Stimulated activated effector memory CD8-positive, alpha-beta T cell treated with anti-CD3 and anti-CD28 coated beads, Interleukin-12 subunit alpha, Interleukin-12 subunit beta, amount 100 ng/mL, for 72 hours (primary cell): ENCODE data around the gene STK32C.

Source experiments
- ATAC-seq: fragments of 150-1000 bp; cut with Tn5 transposase; 2 replicates; pipeline ENCODE4 v1.10.0; 2021
- DNase-seq, 2 donors: peaks; one replicate each; pipeline ENCODE4 v3.0.0; 2021 to 2022; ENCODE audit warnings: low spot score in 2 of 2
- H3K27ac Mint-ChIP-seq: one replicate; pipeline ENCODE4 v1.8.0; 2022; ENCODE audit warnings: mild to moderate bottlenecking, mixed read lengths
- H3K36me3 Mint-ChIP-seq: one replicate; pipeline ENCODE4 v1.8.0; 2022; ENCODE audit warnings: mild to moderate bottlenecking, mixed read lengths
- H3K4me1 Mint-ChIP-seq: one replicate; pipeline ENCODE4 v1.8.0; 2022; ENCODE audit warnings: mixed read lengths
- H3K4me3 Mint-ChIP-seq: one replicate; pipeline ENCODE4 v1.8.0; 2022; ENCODE audit warnings: mild to moderate bottlenecking, mixed read lengths
- H3K9me3 Mint-ChIP-seq: one replicate; pipeline ENCODE4 v1.8.0; 2022; ENCODE audit warnings: mixed read lengths

The STK32C gene

DNA sequence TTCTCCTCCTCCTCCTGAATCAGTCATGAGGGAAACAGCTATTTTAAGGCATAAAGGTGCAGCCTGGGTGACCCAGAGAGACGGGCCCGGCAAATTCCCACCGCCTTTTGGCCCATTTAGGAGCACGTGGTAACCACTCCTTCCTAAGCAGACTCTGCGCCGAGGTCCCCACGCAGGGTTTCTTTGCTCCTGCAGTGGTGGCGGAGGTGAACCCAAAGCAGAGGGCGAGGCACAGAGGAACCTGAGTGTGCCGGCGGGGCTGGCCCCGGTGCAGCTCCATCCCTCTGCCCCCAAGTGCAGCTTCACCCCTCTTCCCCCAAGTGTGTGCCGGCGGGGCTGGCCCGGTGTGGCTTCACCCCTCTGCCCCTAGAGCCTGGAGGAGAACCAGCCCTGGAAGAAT lies 70.4 kb downstream of the STK32C start:
- Mint-ChIP-seq H3K9me3 (no peaks in the 10 kb centered on the region), H3K4me3 (no peak overlapping the region), H3K4me1 (peaks cover 8% of the 10 kb centered on the region), H3K36me3 (no peaks in the 10 kb centered on the region), H3K27ac (no peak overlapping the region)
- no peak for DNase-seq
- ATAC-seq = no peak

DNA sequence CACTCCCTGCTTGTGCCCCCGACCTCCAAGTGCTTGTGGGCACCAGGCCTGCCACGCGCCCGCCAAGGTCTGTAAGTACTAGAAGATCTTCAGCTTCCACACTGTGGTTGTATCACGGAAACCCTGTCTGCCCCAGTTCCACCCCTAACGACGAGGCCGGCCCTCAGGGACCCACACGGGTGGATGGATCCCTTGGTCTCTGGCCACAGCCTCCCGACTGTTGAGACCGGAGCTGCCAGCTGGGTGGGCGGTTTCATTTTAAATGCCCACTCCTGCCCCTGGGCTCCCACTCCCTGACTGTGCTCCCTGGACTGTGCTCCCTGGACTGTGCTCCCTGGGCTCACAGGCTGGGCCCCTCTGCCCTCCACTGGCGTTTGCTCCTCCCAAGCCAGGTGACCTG lies 70.9 kb downstream of the STK32C start:
- Mint-ChIP-seq H3K9me3 (no peaks in the 10 kb centered on the region), H3K27ac (no peak overlapping the region), H3K4me1 (peaks cover 13% of the 10 kb centered on the region), H3K36me3 (no peaks in the 10 kb centered on the region), H3K4me3 (no peak overlapping the region)
- DNase-seq (no peak), ATAC-seq (no peak)

DNA sequence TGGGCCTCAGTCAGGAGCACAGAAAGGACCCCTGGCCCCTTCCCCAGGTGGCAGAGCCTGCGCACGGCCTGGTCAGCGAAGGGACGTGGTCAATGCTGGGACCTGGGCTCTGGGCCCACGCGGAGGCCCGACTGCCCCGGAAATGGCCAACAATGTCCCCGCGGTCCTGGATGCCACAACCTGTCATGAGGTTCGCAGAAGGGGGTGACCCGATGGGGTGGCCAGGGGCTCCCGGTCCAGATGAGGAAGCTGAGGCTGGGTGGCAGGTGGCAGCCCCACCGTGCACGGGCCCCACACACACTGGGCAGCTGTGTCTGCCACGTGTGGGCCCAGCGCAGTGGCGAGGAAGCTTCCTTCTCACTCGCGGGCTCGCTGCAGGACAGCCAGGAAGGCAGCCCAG lies 71.6 kb downstream of the STK32C start:
- no peak for ATAC-seq
- Mint-ChIP-seq H3K9me3 (no peaks in the 10 kb centered on the region), H3K27ac (no peak overlapping the region), H3K36me3 (no peaks in the 10 kb centered on the region), H3K4me3 (no peak overlapping the region), H3K4me1 (peaks cover 20% of the 10 kb centered on the region)
- DNase-seq = no peak

DNA sequence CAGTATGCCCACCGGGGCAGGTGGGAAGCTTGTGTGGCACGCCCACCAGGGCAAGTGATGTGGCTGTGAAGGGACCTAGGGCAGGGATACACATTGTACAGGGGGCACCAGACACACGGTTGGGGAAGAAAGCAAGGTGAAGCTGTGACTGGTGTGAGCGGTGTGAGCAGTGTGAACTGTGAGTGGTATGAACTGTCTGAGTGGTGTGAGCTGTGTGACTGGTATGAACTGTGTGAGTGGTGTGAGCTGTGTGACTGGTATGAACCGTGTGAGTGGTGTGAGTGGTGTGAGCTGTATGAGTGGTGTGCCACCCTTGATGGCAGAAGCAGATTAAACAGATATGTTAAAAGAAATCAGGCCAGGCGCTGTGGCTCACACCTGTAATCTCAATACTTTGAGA lies 72.9 kb downstream of the STK32C start:
- no peak overlapping the region for H3K4me3 Mint-ChIP-seq
- ATAC-seq (no peak), DNase-seq (no peak)
- H3K36me3 Mint-ChIP-seq = peaks cover 2% of the 10 kb centered on the region
- no peaks in the 10 kb centered on the region for H3K9me3 Mint-ChIP-seq
- peaks cover 21% of the 10 kb centered on the region for H3K4me1 Mint-ChIP-seq
- no peak overlapping the region for H3K27ac Mint-ChIP-seq

DNA sequence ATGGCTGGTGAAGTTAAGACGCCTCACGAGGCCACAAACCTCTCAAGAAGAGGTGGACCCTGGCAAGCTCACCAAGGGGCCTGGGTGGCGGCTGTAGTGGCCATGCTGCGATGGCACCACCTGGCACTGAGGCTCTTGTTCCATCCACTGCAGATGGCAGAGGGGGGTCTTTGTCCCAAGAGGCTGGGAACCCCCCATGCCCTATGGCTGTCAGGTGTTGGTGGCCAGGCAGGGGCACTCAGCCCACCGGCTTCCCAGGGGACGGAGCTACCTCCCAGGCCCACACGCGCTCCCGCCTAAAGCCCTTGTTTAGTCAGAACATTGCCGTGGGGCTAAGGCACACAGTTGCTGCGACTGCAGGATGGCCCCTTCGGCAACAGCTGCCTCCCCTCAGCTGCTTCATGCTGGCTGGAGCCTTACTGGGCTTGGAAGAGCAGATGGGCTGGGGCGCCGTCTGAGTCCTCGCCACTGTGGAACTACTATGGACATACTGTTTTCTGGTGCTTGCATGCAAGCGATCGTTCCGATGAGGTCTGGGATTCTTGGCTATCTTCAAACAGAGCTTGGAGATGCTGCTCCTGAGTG lies 74.2 kb downstream of the STK32C start:
- no peak for DNase-seq
- Mint-ChIP-seq H3K36me3 (peaks cover 6% of the 10 kb centered on the region), H3K9me3 (no peaks in the 10 kb centered on the region), H3K4me1 (peaks cover 26% of the 10 kb centered on the region), H3K4me3 (no peak overlapping the region), H3K27ac (no peak overlapping the region)
- no peak for ATAC-seq

DNA sequence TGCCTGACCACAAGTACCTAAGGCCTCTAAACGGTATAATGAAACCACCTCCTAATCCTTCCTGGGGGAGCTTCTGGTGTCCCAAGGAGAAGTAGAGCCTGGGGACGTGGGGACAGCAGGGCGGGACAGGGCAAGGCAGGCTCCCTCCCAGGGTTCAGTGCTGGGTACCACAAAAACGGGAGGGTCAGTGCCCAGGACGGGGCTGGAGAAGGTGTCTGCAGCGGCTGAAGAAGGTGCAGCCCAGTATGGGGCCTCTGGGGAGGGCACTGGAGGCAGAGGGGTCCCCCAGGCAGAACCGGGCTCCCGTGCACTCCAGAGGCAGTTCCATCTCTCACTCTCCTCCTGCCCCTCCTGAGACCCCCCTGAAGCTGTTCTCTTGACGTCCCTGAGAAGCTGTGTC lies 74.8 kb downstream of the STK32C start:
- H3K4me1 Mint-ChIP-seq = peaks cover 26% of the 10 kb centered on the region
- no peak overlapping the region for H3K27ac Mint-ChIP-seq
- no peak overlapping the region for H3K4me3 Mint-ChIP-seq
- no peak for ATAC-seq
- DNase-seq = no peak
- no peaks in the 10 kb centered on the region for H3K9me3 Mint-ChIP-seq
- peaks cover 6% of the 10 kb centered on the region for H3K36me3 Mint-ChIP-seq

DNA sequence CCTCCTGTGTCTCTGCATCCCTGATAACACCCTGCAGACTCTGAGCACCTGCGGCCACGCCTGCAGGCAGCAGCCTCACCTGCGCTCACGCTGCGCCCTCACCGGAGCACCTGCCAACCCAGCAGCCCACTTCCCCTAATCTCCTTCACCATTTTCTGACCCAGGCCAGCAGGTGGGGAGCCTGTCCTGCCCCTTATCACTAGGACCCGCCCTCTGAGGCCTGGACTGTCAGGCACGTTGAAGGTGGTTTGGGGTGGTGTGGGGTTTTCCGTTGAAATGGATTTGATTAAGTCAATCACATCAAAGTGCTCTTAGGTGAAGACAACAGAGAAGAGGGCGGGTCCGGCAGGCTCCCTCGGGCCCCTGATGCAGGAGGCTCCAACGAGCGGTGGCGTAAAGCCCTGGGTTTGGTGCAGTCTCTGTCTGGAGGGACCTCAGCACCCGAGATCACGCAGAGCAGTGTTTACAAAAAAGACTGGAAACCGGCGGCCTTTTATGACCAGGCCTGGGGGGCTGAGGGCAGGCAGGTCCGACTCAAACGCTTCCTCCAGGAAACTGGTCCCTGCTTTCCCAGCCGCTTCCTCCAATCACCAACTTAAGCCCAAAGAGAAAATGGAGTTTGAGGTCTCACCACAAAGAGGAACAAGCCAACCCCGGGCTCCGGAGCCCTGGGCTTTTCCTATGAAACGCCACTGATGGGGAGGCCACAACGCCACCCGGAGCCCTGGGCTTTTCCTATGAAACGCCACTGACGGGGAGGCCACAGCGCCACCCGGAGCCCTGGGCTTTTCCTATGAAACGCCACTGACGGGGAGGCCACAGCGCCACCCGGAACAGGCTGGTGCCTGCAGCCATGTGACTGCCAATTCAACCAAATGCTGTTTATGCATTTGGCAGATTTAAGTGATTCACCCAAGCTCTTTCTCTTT lies 75.5 kb downstream of the STK32C start:
- H3K27ac Mint-ChIP-seq = no peak overlapping the region
- ATAC-seq (no peak), DNase-seq (no peak)
- peaks cover 6% of the 10 kb centered on the region for H3K36me3 Mint-ChIP-seq
- no peak overlapping the region for H3K4me3 Mint-ChIP-seq
- H3K4me1 Mint-ChIP-seq = peaks cover 26% of the 10 kb centered on the region
- H3K9me3 Mint-ChIP-seq = no peaks in the 10 kb centered on the region

DNA sequence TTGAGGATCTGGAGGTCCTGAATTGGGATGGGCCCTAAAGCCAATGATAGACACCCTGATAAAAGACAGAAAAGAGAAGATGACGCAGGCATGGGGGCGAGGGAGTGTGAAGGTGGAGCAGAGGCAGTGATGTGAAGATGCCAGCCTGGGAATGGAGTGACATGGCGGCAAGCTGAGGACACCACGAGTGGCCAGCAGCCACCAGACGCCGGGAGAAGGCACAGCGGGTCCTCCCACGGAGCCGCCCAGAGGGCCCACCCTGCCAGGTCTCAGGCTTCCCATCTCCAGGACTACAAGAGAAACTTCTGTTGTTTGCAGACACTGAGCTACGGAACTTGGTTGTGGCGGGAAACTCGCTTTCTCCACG lies 76.1 kb downstream of the STK32C start:
- ATAC-seq = no peak
- Mint-ChIP-seq H3K36me3 (peaks cover 6% of the 10 kb centered on the region), H3K4me3 (peak overlapping the region; percentile 55), H3K9me3 (no peaks in the 10 kb centered on the region), H3K4me1 (peaks cover 26% of the 10 kb centered on the region), H3K27ac (no peak overlapping the region)
- DNase-seq = no peak

DNA sequence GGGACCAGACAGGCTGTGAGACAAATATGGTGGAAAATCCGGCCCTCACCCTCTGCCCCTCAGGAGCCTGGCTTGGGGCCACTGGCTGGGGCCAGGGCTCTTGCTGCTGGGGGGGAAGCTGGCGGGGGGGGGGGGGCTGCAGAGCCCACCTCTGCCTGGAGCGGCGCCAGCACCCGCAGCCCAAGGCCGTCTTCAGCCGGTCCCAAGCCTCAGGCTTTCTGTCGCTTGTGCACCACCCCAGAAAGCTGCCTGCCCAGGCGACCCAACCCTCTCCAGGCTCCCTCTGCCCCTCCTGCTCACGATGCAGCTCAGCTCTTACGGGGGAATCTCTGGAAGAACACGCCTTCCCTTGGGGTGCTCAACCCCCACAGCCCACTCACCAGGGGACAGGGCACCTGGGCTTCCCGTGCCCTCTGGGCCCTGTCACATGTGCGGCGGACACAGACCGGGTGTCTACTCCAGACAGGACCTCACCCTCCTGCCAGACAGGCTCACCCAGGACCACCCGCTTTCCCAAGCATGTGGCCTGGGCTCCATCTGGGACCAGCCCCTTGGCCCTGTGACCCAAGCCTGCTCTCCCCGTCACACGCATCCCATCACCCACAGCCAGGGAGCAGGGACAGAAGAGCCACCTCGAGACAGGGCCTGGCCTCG lies 77.1 kb downstream of the STK32C start:
- peak overlapping the region; percentile 55 for H3K4me3 Mint-ChIP-seq
- H3K27ac Mint-ChIP-seq = no peak overlapping the region
- H3K36me3 Mint-ChIP-seq = peaks cover 6% of the 10 kb centered on the region
- DNase-seq = no peak
- H3K9me3 Mint-ChIP-seq = no peaks in the 10 kb centered on the region
- H3K4me1 Mint-ChIP-seq = peaks cover 26% of the 10 kb centered on the region
- ATAC-seq = no peak

DNA sequence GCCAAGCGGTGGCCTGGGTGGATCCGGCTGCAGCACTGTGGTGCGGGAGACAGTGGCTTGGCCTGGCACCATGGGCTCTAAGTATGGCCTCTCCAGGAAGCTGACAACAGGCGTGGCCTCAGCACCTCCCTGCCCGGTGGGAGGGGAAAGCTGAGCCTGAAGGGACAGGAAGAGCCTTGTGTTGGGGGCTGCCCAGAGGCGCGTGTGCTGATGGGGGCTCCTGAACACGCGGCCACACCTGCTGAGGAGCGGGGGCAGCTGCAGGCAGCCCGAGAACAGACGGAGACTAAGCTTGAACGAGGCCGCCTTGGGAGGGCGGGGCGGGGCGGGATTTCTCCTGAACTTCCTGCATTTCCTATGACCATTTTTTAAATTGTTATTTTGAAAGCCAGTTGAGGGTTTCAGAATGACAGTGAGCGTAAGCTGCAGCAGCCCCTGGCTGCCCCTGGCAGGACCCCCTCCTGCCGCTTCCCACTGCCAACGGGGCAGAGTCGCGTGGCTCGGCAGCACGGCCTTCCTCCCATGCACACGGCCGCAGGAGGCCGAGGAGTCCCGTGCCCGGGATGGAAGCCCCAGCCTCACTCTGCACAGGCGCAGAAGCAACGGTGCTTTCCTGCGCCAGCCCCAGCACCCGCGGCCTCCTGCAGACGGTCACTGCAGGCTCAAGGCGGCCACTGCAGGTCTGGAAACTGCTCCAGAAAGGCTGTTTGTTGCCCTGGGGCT lies 77.8 kb downstream of the STK32C start:
- peaks cover 26% of the 10 kb centered on the region for H3K4me1 Mint-ChIP-seq
- DNase-seq (peak in 1 of 2 donors; percentile 56), ATAC-seq (peak; percentile 59)
- H3K9me3 Mint-ChIP-seq = no peaks in the 10 kb centered on the region
- H3K36me3 Mint-ChIP-seq = peaks cover 6% of the 10 kb centered on the region
- H3K4me3 Mint-ChIP-seq = peak overlapping the region; percentile 55
- H3K27ac Mint-ChIP-seq = peak overlapping the region; percentile 88

DNA sequence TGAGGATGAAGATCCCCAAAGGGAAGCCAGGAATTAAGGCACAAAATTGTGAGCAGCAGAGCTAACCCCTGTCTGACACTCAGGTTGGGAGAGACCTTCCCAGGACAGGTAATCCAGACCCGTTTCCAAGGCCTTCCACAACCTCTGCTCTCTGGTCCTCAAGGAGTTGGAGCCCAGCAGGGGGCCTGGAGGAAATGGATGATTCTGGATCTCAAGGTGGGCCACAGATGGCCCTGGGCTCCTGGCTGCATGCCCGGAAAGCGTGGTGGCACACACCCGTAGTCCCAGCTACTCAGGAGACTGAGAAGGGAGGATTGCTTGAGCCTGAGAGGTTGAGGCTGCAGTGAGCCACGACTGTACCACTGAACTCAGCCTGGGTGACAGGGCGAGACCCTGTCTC lies 78.7 kb downstream of the STK32C start:
- H3K4me3 Mint-ChIP-seq = no peak overlapping the region
- H3K36me3 Mint-ChIP-seq = peaks cover 6% of the 10 kb centered on the region
- H3K9me3 Mint-ChIP-seq = no peaks in the 10 kb centered on the region
- ATAC-seq = no peak
- no peak for DNase-seq
- H3K27ac Mint-ChIP-seq = peak overlapping the region; percentile 88
- peaks cover 26% of the 10 kb centered on the region for H3K4me1 Mint-ChIP-seq

DNA sequence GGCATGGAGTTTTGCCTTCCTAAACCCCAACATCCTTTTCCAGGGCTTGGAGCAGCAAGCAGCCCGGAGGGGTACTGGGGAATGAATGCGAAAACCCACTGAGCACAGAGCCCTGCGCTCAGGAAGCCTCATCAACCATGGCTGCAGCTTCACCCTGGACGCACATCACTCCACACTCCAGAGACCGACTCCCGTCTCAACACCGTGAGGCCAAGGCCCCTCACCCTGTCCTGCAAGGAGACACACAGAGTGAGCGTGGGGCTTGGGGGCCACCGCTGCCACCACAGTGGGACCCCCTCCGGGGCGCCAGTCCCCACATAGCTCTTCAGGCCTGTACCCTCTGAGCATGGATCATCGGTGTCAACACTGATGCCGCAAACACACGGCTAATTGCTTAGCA lies 79.1 kb downstream of the STK32C start:
- no peak for DNase-seq
- Mint-ChIP-seq H3K4me1 (peaks cover 29% of the 10 kb centered on the region), H3K36me3 (peaks cover 6% of the 10 kb centered on the region), H3K9me3 (no peaks in the 10 kb centered on the region), H3K4me3 (no peak overlapping the region), H3K27ac (peak overlapping the region; percentile 88)
- ATAC-seq = no peak

DNA sequence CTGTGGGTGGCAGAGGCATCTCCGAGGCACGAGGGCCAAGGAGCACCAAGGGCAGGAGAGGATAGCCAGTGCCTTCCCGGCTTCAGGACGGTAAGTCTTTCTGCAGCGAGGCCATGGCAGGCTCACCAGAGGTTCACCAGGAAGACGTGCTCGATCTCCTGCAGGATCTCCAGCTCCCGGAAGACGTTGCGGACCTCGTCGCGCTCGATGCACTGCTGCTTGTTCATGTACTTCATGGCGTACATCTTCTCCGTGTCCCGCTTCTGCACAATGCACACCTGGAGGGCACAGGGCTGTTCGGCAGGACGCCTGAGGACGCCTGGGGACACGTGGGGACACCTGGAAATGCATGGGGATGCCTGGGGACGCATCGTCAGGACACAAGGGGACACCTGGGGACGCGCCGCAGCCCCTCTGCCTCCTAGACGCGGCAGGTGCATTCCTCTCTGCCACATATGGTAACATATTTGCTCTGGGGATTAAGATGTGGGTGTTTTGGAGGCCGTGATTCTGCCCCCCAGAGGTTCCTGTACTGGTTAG lies 79.8 kb downstream of the STK32C start:
- no peak for DNase-seq
- Mint-ChIP-seq H3K4me3 (no peak overlapping the region), H3K4me1 (peaks cover 29% of the 10 kb centered on the region), H3K9me3 (no peaks in the 10 kb centered on the region), H3K36me3 (peaks cover 6% of the 10 kb centered on the region), H3K27ac (no peak overlapping the region)
- no peak for ATAC-seq

DNA sequence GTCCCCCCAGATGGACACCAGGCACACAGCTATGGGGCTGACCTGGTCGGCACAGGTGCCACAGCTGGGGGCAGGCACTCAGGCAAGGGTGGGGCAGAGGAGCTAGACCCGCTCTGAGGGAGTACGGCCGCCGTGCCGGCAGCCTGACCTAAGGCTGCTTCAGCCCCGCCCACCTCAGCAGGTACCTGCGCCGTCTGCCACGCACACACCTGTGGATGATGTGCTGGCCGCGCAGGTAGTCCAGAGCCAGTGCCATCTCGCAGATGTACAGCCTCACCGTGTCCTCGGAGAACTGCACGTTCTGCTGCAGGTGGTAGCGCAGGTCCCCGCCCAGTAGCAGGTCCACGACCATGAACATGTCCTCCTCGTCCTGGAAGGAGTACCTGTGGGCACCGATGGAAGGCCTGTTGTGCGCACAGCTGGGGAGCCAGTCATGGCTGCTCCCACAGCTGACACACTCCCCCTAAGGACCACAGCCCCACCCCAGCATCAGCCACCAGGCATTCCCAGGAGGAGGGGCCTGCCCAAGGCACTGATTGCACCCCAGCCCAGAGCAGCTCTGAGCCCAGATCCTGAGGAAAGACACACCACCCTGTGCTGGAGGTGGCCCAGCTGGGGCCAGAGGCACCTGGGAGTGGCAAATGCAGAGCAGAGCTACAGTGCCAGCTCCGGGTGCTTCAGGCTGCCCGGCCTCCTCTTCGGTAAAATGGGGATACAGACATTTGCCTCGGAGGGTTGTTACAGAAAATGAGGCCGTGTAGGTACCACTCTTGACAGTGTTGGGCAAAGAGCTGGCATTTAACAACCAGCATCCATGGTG lies 81.0 kb downstream of the STK32C start:
- Mint-ChIP-seq H3K36me3 (peaks cover 6% of the 10 kb centered on the region), H3K4me1 (peaks cover 18% of the 10 kb centered on the region), H3K27ac (no peak overlapping the region), H3K9me3 (no peaks in the 10 kb centered on the region), H3K4me3 (no peak overlapping the region)
- ATAC-seq (no peak), DNase-seq (no peak)
